Smooth muscle cell (in vitro differentiated cells): ENCODE measurements around the gene CALCR. TPM values are rescaled to one million over a fixed set of nuclear protein-coding genes. Genes with fewer than 3 reads are reported as not detected.

Experiments used
- DNase-seq: peaks from one replicate; lab custom pipeline; 2025; ENCODE audit not compliant: unreplicated experiment; lab: John Stamatoyannopoulos, UW
- H2AFZ ChIP-seq: fragments of 200-600 bp; sonication (generic); 2 replicates; pipeline ENCODE4 v1.6.0; 2016; ENCODE audit warnings: antibody characterized with exemption, low read depth, mild to moderate bottlenecking
- H3F3A ChIP-seq: fragments of 200-600 bp; sonication (generic); 2 replicates; pipeline ENCODE4 v1.6.0; 2017; ENCODE audit warnings: antibody characterized with exemption, low read depth
- H3K27ac ChIP-seq: fragments of 200-600 bp; sonication (generic); 2 replicates; pipeline ENCODE4 v1.5.1; 2016; ENCODE audit warnings: low read depth, mild to moderate bottlenecking
- H3K27me3 ChIP-seq: fragments of 200-600 bp; sonication (generic); 2 replicates; pipeline ENCODE4 v1.6.1; 2016; ENCODE audit warnings: low read depth, mild to moderate bottlenecking
- H3K36me3 ChIP-seq: fragments of 200-600 bp; sonication (generic); 2 replicates; pipeline ENCODE4 v1.5.1; 2016; ENCODE audit warnings: low read depth
- H3K4me1 ChIP-seq: fragments of 200-600 bp; sonication (generic); 2 replicates; pipeline ENCODE4 v1.5.1; 2016; ENCODE audit warnings: low read depth
- H3K4me2 ChIP-seq: fragments of 200-600 bp; sonication (generic); 2 replicates; pipeline ENCODE4 v1.6.0; 2016; ENCODE audit warnings: mild to moderate bottlenecking
- H3K4me3 ChIP-seq: fragments of 200-600 bp; sonication (generic); 2 replicates; pipeline ENCODE4 v1.5.1; 2016; ENCODE audit warnings: mild to moderate bottlenecking
- H3K79me2 ChIP-seq: fragments of 200-600 bp; sonication (generic); 2 replicates; pipeline ENCODE4 v1.6.0; 2016; ENCODE audit warnings: low read depth, mild to moderate bottlenecking
- H3K9ac ChIP-seq: fragments of 200-600 bp; sonication (generic); 2 replicates; pipeline ENCODE4 v1.6.0; 2016; ENCODE audit warnings: low read depth
- H3K9me3 ChIP-seq: fragments of 200-600 bp; sonication (generic); replicated peaks from 2 replicates; pipeline ENCODE4 v1.5.1; 2016; ENCODE audit warnings: low read depth
- H4K20me1 ChIP-seq: fragments of 200-600 bp; sonication (generic); 2 replicates; pipeline ENCODE4 v1.6.0; 2016; ENCODE audit warnings: low read depth
- CTCF ChIP-seq: fragments of 200-600 bp; sonication (generic); IDR thresholded peaks from 2 replicates; pipeline ENCODE4 v1.5.1; 2017; ENCODE audit warnings: borderline replicate concordance, mild to moderate bottlenecking, antibody characterized with exemption; ENCODE audit not compliant: insufficient read depth, poor library complexity, severe bottlenecking
- WGBS: methylation state at CpG from one replicate; pipeline ENCODE4 v1.1.7; 2016; ENCODE audit warnings: low lambda C conversion rate; 5-methylcytosine and 5-hydroxymethylcytosine counted together
- polyA plus RNA-seq: library from polyadenylated mRNA; unstranded; fragments of >200 nt; fragmentation: Nextera tagmentation; extraction: Ambion mirVana; gene quantifications from 2 replicates; pipeline ENCODE4 v1.2.1, GENCODE V29; 2016
- total RNA-seq: library from RNA; depleted of rRNA; stranded (reverse); fragments of >200 nt; gene quantifications from 2 replicates; pipeline ENCODE4 v1.2.3, GENCODE V29; 2014

CALCR gene
- total and polyA plus RNA-seq, 2 experiments from 2014 or later, result not detected

DNA sequence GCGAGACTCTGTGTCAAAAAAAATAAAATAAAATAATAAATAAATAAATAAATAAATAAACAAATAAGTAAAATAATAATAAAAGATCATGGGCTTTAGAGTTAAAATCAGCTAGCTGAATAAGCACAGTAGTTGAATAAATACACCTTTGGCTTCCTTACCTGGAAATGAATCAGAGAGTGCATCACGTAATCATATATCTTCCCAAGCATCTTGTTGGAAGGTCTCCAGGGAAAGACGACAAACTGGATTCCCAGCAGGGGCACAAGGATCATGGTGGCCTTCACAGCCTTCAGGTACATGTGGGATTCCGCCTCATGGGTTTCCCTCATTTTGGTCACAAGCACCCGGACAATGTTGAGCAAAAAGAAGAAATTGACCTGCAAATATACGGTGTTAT lies 138.7 kb downstream of the CALCR start:
- H3F3A ChIP-seq, result no peaks in the 10 kb centered on the region
- no peak for DNase-seq
- H3K4me3 ChIP-seq, result no peak overlapping the region
- H3K27me3 ChIP-seq, result no peaks in the 10 kb centered on the region
- no peak overlapping the region for H3K4me2 ChIP-seq
- no peak overlapping the region for H2AFZ ChIP-seq
- no peaks in the 10 kb centered on the region for H3K9me3 ChIP-seq
- whole genome bisulfite sequencing, result 95% methylated on average over 6 of the region's 6 CpGs
- H3K27ac ChIP-seq, result no peak overlapping the region
- no peaks in the 10 kb centered on the region for H3K4me1 ChIP-seq
- no peaks in the 10 kb centered on the region for H3K79me2 ChIP-seq
- TF ChIP-seq CTCF, result no peak
- H3K9ac ChIP-seq, result no peak overlapping the region
- no peaks in the 10 kb centered on the region for H4K20me1 ChIP-seq
- no peaks in the 10 kb centered on the region for H3K36me3 ChIP-seq

DNA sequence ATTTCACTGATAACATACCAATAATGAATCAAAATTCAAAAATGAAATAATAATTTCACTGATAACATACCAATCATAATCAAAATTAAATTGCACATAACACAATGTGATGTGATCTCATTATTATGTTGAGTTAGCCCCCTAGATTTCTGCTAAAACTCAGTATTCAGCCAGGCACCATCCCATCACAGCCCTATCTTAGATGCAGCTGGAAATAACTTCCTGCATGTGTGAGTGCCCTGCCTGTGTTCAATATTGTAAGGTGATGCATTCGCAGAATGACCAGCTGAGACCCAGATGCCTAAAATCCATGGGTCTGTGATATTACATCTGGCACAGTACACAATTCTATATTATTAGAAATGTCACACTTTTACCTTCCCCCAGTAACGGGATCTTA lies 142.4 kb downstream of the CALCR start:
- no peak for DNase-seq
- H3K4me1 ChIP-seq, result no peaks in the 10 kb centered on the region
- no peak overlapping the region for H3K9ac ChIP-seq
- 96% methylated on average over 2 of the region's 2 CpGs for WGBS
- no peaks in the 10 kb centered on the region for H3K27me3 ChIP-seq
- TF ChIP-seq CTCF, result no peak
- no peak overlapping the region for H3K4me2 ChIP-seq
- H3K79me2 ChIP-seq, result no peaks in the 10 kb centered on the region
- H2AFZ ChIP-seq, result no peak overlapping the region
- H3K9me3 ChIP-seq, result no peaks in the 10 kb centered on the region
- no peak overlapping the region for H3K27ac ChIP-seq
- H3F3A ChIP-seq, result no peaks in the 10 kb centered on the region
- no peak overlapping the region for H3K4me3 ChIP-seq
- H3K36me3 ChIP-seq, result no peaks in the 10 kb centered on the region
- H4K20me1 ChIP-seq, result no peaks in the 10 kb centered on the region

DNA sequence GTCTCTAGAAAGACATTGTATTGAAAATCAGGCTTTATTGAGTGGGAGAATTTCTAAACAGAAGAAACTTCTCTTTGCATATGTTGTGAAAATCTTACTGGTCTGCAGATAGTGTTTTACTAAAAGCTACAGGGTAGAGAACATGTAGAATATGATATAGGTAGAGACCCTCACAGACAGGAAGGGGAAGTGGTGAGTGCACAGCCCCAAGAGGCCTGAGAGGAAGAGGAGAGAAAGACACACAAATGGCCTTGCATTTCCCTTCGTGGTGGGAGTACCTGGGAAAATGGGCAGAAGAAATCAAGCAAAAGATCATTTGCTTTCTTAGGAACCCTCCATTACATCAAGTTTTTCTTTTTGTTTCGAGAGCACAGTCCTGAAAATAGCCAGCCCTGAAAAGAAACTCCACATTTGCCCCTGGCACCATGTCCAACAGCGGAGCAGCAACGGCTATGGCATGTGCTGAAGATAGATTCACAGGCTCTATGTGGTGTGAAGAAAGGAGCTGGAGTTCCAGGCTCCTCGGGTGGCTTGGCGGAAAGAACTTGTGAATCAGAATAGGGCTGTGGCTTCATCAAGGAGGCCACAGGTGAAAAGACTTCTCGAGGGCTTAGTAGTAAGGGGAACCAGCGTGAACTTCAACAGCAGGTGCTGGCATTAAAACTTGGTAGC lies 143.5 kb downstream of the CALCR start:
- Histone ChIP-seq H2AFZ (no peak overlapping the region), H3K79me2 (no peaks in the 10 kb centered on the region), H3K27ac (no peak overlapping the region), H3K9me3 (no peaks in the 10 kb centered on the region), H4K20me1 (no peaks in the 10 kb centered on the region), H3K4me3 (no peak overlapping the region), H3K9ac (no peak overlapping the region), H3K36me3 (no peaks in the 10 kb centered on the region), H3K4me2 (no peak overlapping the region), H3K27me3 (no peaks in the 10 kb centered on the region), H3F3A (no peaks in the 10 kb centered on the region), H3K4me1 (no peaks in the 10 kb centered on the region)
- no peak for TF ChIP-seq CTCF
- WGBS, result 89% methylated on average over 8 of the region's 8 CpGs
- DNase-seq, result no peak

DNA sequence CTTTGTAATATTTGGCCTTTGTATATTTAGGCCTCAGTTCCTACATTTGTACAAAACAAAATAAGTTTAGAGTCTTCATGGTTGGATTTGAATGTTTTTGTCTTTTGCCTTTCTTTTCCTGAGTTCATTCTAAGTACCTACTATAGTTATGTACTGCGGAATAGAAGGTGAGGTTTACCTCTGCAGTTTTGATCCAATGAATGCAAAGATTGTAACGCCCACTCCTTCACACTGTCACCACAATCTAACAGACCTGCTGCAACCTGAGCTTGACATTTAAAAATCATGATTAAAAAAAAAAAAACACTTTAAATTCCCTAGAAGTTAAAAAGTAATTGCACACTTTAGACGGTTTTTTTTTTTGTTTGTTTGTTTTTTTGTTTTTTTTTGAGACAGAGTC lies 145.0 kb downstream of the CALCR start:
- H3K4me3 ChIP-seq, result no peak overlapping the region
- H3K27me3 ChIP-seq, result no peaks in the 10 kb centered on the region
- no peak for DNase-seq
- WGBS, result 89% methylated on average over 3 of the region's 3 CpGs
- H3K27ac ChIP-seq, result no peak overlapping the region
- no peak for TF ChIP-seq CTCF
- no peaks in the 10 kb centered on the region for H3F3A ChIP-seq
- no peaks in the 10 kb centered on the region for H3K36me3 ChIP-seq
- H3K9ac ChIP-seq, result no peak overlapping the region
- no peak overlapping the region for H3K4me2 ChIP-seq
- no peaks in the 10 kb centered on the region for H3K4me1 ChIP-seq
- H3K79me2 ChIP-seq, result no peaks in the 10 kb centered on the region
- no peaks in the 10 kb centered on the region for H4K20me1 ChIP-seq
- H3K9me3 ChIP-seq, result no peaks in the 10 kb centered on the region
- H2AFZ ChIP-seq, result no peak overlapping the region
